ENCODE results near the gene SERINC5. TPM values are rescaled to one million over a fixed set of nuclear protein-coding genes. Genes with fewer than 3 reads are reported as not detected.

The SERINC5 gene
- total and polyA plus RNA-seq, 8 donors = 36.7 to 80.7 (median 47.1) TPM

DNA sequence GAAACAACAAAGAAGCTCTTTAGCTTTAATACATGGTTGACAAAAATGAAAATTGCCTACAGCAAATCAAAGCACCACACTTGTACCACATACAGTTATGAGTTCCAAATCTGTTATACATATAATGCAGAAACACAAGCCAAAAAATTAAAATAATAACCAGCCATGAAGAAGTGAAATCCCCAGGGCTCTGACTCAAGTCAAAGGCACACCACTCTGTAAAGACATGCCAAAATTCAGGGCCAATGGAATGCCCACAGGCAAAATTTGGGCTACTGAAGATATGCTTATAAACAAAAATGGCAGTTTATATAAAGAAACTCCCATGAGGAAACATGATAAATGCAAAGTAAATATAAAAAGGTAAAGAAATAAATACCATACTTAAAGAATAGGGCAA, 191.7 kb downstream of the SERINC5 start:
- no peak overlapping the region for H3K4me3 ChIP-seq
- H3K27ac ChIP-seq = no peak overlapping the region
- intact Hi-C loops (cut with DNase I) = no loop called here
- no peak for DNase-seq
- H3K36me3 ChIP-seq = no peaks in the 10 kb centered on the region
- peaks cover under 1 to 4% of the 10 kb centered on the region in 2 donors for H3K4me1 ChIP-seq
- ATAC-seq = no peak
- no peaks in the 10 kb centered on the region for H3K9me3 ChIP-seq
- no peaks in the 10 kb centered on the region for H3K27me3 ChIP-seq
- TF ChIP-seq, protein P1, sequence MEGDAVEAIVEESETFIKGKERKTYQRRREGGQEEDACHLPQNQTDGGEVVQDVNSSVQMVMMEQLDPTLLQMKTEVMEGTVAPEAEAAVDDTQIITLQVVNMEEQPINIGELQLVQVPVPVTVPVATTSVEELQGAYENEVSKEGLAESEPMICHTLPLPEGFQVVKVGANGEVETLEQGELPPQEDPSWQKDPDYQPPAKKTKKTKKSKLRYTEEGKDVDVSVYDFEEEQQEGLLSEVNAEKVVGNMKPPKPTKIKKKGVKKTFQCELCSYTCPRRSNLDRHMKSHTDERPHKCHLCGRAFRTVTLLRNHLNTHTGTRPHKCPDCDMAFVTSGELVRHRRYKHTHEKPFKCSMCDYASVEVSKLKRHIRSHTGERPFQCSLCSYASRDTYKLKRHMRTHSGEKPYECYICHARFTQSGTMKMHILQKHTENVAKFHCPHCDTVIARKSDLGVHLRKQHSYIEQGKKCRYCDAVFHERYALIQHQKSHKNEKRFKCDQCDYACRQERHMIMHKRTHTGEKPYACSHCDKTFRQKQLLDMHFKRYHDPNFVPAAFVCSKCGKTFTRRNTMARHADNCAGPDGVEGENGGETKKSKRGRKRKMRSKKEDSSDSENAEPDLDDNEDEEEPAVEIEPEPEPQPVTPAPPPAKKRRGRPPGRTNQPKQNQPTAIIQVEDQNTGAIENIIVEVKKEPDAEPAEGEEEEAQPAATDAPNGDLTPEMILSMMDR (IDR thresholded peaks at IDR 0.05) = no peak

Other genes with a start within 250 kb of the SERINC5 start
- 10 to 100 TPM in 1 of 2 donors, 1 to 10 TPM in 1; 3.3 to 11.5 TPM for gene THBS4, start 220.7 kb downstream of the SERINC5 start, total RNA-seq
- 1 to 10 TPM; 3.8 to 6.3 (median 5.9) TPM for gene THBS4, start 220.7 kb downstream of the SERINC5 start, polyA plus RNA-seq (ENCODE audit: insufficient read length in 6 of 6)
- not detected for gene SPZ1, start 64.0 kb upstream of the SERINC5 start, total RNA-seq
- not detected for gene SPZ1, start 64.0 kb upstream of the SERINC5 start, polyA plus RNA-seq (ENCODE audit: insufficient read length in 6 of 6)
- 10 to 100 TPM; 56.3 to 58.5 TPM for gene ZFYVE16, start 152.0 kb upstream of the SERINC5 start, total RNA-seq
- 100 to 1,000 TPM in 1 of 6 donors, 10 to 100 TPM in 5; 72.6 to 104 (median 82.0) TPM for gene ZFYVE16, start 152.0 kb upstream of the SERINC5 start, polyA plus RNA-seq (ENCODE audit: insufficient read length in 6 of 6)
- 1 to 10 TPM; 4.6 to 4.7 TPM for gene FAM151B, start 232.1 kb upstream of the SERINC5 start, total RNA-seq
- gene FAM151B, start 232.1 kb upstream of the SERINC5 start, polyA plus RNA-seq (ENCODE audit: insufficient read length in 6 of 6) = 1 to 10 TPM; 2.6 to 3.3 (median 3.0) TPM

Measured in left lung (tissue), 10 donors.